ENCODE results near the gene LMTK3.

Gene LMTK3

GRCh38 chr19:48469934-48470680, 41.5 kb downstream of the LMTK3 start:
- no peak for DNase-seq

GRCh38 chr19:48469289-48469881, 42.2 kb downstream of the LMTK3 start, which contains the start of gene CYTH2:
Gene CYTH2, plus strand, starts transcription at chr19:48469369. Its CDS starts 139 bp downstream, at chr19:48469508.
- DNase-seq: peak; percentile 87

- DNase-seq: peak; percentile 100
Measured at GRCh38 chr19:48468772-48469288, 42.8 kb downstream of the LMTK3 start.

DNA sequence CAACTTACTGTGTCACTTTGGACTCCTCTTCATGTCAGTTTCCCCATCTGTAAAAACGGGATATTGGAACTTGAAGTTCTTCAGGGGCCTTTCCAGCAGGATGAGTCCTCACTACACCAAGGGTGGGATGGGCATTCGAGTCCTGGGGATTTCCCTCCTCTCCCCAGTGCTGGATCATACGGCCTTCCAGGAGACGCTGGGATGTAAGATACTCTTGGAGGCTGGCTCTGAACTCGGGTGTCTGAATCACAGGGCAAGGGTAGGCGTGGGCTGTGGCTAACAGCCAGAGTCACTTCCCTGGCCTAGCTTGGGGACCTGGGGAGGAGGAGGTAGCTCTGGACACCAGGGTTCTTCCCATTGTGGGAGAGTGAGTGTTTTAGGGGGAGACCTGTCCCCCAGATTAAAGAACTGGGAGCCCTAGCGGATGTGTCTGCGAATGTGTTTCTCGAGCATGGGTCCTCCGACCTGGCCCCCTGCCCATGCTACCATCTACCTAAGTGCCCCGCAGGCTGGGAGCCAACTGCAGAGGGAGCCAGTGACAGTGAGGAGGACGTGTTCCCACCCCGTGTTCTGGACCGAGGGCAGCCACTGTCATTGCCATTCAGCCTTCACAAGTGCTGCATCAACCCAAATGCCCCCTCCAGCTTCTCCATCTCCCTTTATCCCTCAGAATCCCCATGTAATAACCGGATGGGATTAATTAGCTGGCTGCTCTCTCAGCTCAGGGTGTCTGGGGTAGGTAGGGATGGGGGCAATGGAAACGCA, 44.9 kb downstream of the LMTK3 start:
- DNase-seq: no peak

GRCh38 chr19:48465215-48465614, 46.4 kb downstream of the LMTK3 start:
- no peak for DNase-seq

DNA sequence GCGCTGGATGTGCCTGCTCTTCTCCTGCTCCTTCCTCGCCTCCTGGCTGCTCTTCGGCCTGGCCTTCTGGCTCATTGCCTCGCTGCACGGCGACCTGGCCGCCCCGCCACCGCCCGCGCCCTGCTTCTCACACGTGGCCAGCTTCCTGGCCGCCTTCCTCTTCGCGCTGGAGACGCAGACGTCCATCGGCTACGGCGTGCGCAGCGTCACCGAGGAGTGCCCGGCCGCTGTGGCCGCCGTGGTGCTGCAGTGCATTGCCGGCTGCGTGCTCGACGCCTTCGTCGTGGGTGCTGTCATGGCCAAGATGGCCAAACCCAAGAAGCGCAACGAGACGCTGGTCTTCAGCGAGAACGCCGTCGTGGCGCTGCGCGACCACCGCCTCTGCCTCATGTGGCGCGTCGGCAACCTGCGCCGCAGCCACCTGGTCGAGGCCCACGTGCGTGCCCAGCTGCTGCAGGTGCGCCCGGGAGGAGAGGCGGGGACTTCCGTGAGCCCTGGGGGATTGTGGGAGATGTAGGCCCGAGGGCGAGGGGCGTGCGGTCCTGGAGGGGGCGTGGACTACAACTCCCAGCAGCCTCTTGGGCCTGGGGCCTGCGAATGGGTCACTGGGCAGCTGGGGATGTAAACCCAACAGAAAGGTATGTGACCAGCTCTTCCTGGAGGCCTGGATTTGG, 49.5 kb downstream of the LMTK3 start:
- no peak for DNase-seq

DNA sequence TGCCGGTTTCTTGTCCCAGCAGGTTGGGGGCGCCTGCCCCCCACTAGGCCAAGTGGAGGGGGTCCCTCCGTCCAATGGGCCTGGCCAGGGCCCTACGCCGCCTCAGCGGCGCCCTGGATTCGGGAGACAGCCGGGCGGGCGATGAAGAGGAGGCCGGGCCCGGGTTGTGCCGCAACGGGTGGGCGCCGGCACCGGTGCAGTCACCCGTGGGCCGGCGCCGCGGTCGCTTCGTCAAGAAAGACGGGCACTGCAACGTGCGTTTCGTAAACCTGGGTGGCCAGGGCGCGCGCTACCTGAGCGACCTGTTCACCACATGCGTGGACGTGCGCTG, 50.0 kb downstream of the LMTK3 start:
- DNase-seq: no peak

DNA sequence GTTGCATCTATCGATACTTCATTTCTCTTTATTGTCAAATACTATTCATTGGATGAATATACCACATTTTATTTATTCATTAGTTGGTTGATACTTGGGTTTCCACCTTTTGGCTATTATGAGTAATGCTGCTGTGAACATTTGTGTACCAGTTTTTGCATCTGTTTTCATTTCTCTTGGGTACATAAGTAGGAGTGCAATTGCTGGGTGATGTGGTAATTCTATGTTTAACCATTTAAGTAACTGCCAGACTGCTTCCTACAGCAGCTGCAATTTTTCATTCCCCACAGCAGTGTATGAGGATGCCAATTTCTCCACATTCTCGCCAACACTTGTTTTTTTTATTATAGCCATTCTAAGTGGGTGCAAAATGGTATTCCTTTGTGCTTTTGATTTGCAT, 53.6 kb downstream of the LMTK3 start:
- DNase-seq: no peak

- DNase-seq: no peak
Measured at GRCh38 chr19:48456864-48457263, 54.8 kb downstream of the LMTK3 start.

DNA sequence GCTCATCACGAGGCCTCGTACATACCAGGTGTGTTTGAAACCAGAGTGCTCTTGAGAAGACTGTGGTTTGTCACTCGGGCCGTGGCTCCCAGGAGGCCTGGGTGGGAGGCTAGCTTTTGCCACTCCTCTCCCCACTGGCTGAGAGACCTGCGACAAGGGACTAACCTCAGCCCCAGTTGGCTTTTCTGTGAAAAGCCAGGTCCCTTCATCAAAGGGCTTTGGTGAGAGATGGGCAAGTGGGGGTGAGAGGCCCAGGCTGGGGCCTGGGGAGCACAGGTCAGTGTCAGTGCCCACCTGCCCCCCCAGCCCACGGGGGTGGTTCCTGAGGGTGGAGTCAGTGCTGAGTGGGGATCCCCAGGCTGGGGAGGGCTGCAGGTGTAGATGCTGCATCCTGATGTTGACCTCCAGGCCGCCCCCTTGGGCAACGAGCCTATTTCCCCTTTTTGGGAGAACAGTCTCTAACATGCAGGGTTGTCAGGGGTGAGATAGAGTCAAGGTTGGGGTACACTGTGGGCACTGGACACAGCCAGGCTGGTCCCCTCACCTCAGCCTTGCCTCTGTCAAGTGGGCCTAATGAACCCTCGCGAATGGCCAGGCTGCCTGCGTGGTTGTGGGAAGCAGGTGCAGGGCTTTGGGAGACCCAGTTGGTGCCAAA, 55.6 kb downstream of the LMTK3 start:
- DNase-seq: no peak

DNA sequence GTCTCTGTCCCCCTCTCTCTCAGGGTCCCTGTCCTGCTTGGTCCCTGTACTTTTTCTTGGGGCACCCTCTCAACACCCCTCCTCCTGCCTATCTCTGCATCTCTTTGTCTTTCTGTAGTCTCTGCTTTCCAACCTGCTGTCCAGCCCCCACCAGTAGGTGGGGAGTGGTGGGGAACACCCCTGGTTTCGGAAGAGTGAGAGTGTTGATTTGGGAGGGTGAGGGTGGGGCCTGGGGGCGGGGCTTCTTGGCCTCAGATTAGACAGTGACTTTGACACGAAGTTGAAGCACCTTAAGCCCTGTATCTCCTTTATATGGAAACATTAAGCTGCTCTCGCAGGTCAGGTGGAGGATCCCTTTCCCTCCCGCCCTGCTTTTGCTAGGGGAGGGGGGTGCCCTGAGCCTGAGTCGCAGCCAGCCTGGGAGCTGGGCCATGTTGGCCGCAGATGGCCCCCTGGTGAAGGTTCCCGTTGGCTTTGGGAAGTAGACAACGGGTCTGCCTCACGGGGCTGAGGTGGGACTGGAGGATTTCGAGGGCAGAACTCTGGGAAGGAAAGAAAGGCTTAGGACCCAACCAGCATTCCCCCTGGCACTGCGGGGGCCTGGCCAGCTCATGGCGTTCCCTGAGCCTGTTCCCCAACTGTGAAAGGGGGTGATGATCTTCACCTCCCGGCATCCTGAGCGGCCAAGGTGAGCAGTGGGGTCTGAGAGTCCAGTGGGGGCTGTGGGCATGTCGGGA, 56.3 kb downstream of the LMTK3 start, which contains the start of gene KCNJ14:
KCNJ14 (plus strand) TSS at position 404 of the 737 bp plus-strand sequence. CDS start 6,151 bp downstream, outside the sequence.
- no peak for DNase-seq

GRCh38 chr19:48454150-48454730, 57.4 kb downstream of the LMTK3 start:
- DNase-seq: no peak

- DNase-seq: no peak
Measured at GRCh38 chr19:48452289-48453190, 59.1 kb downstream of the LMTK3 start.

GRCh38 chr19:48451624-48452023, 60.0 kb downstream of the LMTK3 start:
- DNase-seq: no peak

DNA sequence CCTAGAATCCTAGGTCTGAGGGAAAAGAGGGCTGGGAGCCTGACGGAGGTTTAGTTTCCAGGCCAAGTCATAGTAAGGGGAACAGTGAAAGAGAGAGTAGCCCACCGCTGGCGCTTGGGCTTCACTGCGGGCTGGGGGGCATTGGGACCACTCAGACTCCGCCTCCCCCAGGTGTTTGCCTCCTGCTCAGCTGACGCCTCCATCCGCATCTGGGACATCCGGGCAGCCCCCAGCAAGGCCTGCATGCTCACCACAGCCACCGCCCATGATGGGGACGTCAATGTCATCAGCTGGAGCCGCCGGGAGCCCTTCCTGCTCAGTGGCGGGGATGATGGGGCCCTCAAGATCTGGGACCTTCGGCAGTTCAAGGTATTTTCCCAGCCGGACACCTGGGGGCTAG, 60.8 kb downstream of the LMTK3 start:
- DNase-seq: no peak

GRCh38 chr19:48450441-48450840, 61.2 kb downstream of the LMTK3 start:
- no peak for DNase-seq

GRCh38 chr19:48448563-48448962, 63.1 kb downstream of the LMTK3 start:
- no peak for DNase-seq

DNA sequence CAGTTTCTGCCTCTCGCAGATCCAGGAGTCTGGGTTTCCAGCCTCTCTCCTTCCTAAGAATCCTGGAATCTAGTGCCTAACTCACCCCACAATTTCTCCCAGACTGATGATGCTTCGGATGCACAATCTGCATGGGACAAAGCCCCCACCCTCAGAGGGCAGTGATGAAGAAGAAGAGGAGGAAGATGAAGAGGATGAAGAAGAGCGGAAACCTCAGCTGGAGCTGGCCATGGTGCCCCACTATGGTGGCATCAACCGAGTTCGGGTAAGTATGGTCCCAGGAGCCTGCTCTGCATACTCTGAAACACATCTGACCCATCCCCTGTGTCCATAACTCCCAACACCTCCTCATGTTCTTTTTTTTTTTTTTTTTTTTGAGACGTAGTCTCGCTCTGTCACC, 65.1 kb downstream of the LMTK3 start:
- DNase-seq: no peak

- peak; percentile 96 for DNase-seq
Measured at GRCh38 chr19:48445606-48446481, 65.8 kb downstream of the LMTK3 start, which contains the start of gene GRWD1. Gene GRWD1, plus strand, starts transcription at chr19:48445983. Its CDS starts 23 bp downstream, at chr19:48446006.
